Mucosa of descending colon (tissue), 3 donors: Measurements from ENCODE around the gene ZMIZ1. TPM values are rescaled to one million over a fixed set of nuclear protein-coding genes. Genes with fewer than 3 reads are reported as not detected.
A peak's percentile ranks its signal among the peaks of the same experiment; 100 is the strongest.

Experiments
- ATAC-seq: fragments of 200-7000 bp; cut with Tn5 transposase; one replicate; pipeline ENCODE4 v1.9.1; 2020; ENCODE audit warnings: mild to moderate bottlenecking, moderate library complexity
- DNase-seq, 3 donors: peaks; one replicate each; pipeline ENCODE4 v3.0.0-alpha.2; 2020
- H3K36me3 ChIP-seq: fragments of 200-600 bp; one replicate; pipeline ENCODE4 v1.8.0; 2021; ENCODE audit warnings: low read depth, mild to moderate bottlenecking
- H3K4me1 ChIP-seq: fragments of 200-600 bp; one replicate; pipeline ENCODE4 v1.8.0; 2021; ENCODE audit warnings: low read depth, mild to moderate bottlenecking
- H3K4me3 ChIP-seq: fragments of 200-600 bp; one replicate; pipeline ENCODE4 v1.8.0; 2021; ENCODE audit warnings: mild to moderate bottlenecking
- H3K9me3 ChIP-seq: fragments of 200-600 bp; one replicate; pipeline ENCODE4 v1.8.0; 2021; ENCODE audit warnings: mild to moderate bottlenecking
- intact Hi-C, 2 donors: fragments of 100-400 bp; cut with DNase I in 1 of 2; cut with micrococcal nuclease in 1 of 2; formaldehyde crosslinking; loops; one replicate each; pipeline versions ENCODE4 v1.11.0 to v1.11.1; 2022; cut with DNase I, micrococcal nuclease
- total RNA-seq, 3 donors: library from RNA; stranded (reverse); fragmentation: NEBNext Ultra II Directional in 2 of 3; extraction: Animal tissue kit (Norgen Biotek cat#: 25700) in 2 of 3; gene quantifications; one replicate each; pipeline versions ENCODE4 v1.2.1 to v1.2.4, GENCODE V29; 2021 to 2023
- TF ChIP-seq, protein P1 (sequence below): fragments of 200-600 bp; IDR thresholded peaks from one replicate; pipeline ENCODE4 v1.8.0; 2022; ENCODE audit warnings: antibody characterized with exemption, mild to moderate bottlenecking
- donor health status: DM: no; HTN: no; CAD: no; lungs with moderate emphysema.
- donor health status: DM: no; HTN: no; CAD: no.
- donor health status: DM: no; HTN: yes; CAD: no.

The ZMIZ1 gene
- total RNA-seq, 3 donors from 2014 or later: 61.4 to 103 (median 89.1) TPM

DNA sequence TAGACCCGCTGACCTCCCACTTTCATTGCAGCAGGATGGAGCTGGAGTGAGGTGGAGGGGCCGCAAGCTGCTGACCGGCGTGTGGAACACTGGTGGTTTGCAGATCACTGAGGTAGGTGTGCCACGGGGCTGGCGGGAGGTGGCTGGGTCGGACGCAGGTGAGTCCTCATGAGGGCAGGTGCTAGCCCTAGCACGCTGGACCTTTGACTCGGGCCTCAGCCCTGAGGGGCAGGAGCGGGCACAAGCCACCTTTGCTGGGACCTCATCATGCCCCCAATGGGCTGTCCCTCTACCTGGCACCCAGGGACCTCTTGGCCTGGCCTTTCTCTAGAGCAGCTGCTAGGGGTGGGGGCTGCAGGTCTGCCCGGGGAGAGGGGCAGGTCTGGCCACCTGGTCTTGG, 93.3 kb downstream of the ZMIZ1 start:
- intact Hi-C loops: no loop called here
- no peak overlapping the region for H3K4me3 ChIP-seq
- H3K9me3 ChIP-seq: no peaks in the 10 kb centered on the region
- no peaks in the 10 kb centered on the region for H3K36me3 ChIP-seq
- TF ChIP-seq, protein P1, sequence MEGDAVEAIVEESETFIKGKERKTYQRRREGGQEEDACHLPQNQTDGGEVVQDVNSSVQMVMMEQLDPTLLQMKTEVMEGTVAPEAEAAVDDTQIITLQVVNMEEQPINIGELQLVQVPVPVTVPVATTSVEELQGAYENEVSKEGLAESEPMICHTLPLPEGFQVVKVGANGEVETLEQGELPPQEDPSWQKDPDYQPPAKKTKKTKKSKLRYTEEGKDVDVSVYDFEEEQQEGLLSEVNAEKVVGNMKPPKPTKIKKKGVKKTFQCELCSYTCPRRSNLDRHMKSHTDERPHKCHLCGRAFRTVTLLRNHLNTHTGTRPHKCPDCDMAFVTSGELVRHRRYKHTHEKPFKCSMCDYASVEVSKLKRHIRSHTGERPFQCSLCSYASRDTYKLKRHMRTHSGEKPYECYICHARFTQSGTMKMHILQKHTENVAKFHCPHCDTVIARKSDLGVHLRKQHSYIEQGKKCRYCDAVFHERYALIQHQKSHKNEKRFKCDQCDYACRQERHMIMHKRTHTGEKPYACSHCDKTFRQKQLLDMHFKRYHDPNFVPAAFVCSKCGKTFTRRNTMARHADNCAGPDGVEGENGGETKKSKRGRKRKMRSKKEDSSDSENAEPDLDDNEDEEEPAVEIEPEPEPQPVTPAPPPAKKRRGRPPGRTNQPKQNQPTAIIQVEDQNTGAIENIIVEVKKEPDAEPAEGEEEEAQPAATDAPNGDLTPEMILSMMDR: no peak
- peaks cover 23% of the 10 kb centered on the region for H3K4me1 ChIP-seq
- DNase-seq (no peak), ATAC-seq (no peak)

DNA sequence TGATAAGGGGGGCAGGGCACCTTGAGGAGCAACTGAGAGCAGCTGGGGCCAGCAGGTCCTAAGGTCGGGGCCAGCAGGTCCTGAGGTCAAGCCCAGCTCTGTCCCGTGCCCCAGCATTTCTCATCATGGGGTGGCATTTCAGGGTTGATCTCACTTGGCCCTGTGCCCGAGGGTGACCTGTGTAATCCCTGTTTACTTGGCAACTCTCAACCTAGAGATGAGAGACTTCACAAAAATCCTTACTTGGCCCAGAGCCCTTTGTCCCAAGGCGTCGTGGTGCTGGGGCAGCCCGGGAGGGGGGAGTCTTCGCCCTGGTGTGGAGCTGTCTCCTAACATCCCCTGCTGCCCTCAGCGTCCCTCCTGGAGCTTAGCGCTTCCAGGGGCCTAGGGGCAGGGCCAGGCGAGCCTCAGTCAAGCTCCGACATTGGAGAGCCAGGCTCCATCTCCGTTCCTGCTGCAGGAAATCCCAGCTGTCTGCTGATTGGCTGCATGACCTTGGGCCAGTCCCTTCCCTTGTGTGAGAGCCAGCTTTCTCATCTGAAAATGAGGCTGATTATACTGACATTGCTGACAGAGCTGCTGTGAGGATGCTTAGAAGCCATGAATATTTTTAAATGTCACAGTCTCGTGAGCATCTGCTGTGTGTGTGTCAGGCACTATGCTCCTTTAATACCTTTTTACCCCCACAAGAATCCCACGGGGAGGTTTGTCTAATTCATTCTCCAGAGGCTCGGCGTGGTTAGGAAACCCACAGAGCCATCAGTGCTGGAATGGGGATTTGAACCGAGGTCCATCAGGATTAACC, 94.3 kb downstream of the ZMIZ1 start:
- Histone ChIP-seq H3K9me3 (no peaks in the 10 kb centered on the region), H3K4me3 (no peak overlapping the region), H3K4me1 (peaks cover 15% of the 10 kb centered on the region), H3K36me3 (no peaks in the 10 kb centered on the region)
- intact Hi-C loops: no loop called here
- TF ChIP-seq, protein P1: no peak
- ATAC-seq: no peak
- DNase-seq: no peak

DNA sequence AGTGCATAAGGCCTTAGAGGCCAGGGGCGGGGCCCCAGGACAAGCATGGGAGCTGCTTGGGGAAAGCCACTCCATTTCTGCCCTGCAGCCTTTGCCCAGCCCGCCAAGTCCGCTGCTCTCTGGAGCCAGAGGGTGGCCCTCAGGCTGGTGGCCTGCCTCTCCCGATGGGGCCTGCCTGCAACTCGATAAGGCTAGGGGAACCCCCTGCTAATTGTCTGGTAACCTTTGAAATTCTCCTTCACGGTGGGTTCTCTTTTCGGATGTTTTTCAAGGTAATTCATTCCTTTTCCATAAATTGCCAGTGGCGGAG, 94.9 kb downstream of the ZMIZ1 start:
- H3K36me3 ChIP-seq: no peaks in the 10 kb centered on the region
- DNase-seq (no peak), ATAC-seq (no peak)
- H3K4me3 ChIP-seq: no peak overlapping the region
- no peaks in the 10 kb centered on the region for H3K9me3 ChIP-seq
- H3K4me1 ChIP-seq: peaks cover 14% of the 10 kb centered on the region
- TF ChIP-seq, protein P1: no peak
- intact Hi-C loops: no loop called here

DNA sequence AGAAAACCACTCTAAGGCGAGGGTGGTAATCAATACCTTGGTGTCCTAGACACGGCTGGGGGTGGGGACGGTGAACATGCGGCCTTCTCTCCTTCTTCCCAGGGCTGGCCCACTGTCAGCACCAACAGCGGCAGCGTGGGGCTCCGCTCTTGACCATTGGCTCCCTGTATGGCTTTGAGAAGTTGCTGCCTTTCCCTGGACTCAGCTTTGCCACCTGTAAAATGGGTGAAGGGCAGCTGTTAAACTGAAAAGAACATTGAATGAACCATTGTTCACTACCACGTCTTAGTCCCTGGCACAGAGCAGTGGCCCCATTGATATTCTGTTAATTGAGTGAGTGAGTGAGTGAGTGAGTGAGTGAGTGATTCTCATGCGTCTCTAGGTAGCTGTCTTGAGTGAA, 95.3 kb downstream of the ZMIZ1 start:
- no peaks in the 10 kb centered on the region for H3K36me3 ChIP-seq
- no peaks in the 10 kb centered on the region for H3K9me3 ChIP-seq
- TF ChIP-seq, protein P1: no peak
- ATAC-seq (no peak), DNase-seq (no peak)
- intact Hi-C loops: no loop called here
- peaks cover 13% of the 10 kb centered on the region for H3K4me1 ChIP-seq
- no peak overlapping the region for H3K4me3 ChIP-seq

DNA sequence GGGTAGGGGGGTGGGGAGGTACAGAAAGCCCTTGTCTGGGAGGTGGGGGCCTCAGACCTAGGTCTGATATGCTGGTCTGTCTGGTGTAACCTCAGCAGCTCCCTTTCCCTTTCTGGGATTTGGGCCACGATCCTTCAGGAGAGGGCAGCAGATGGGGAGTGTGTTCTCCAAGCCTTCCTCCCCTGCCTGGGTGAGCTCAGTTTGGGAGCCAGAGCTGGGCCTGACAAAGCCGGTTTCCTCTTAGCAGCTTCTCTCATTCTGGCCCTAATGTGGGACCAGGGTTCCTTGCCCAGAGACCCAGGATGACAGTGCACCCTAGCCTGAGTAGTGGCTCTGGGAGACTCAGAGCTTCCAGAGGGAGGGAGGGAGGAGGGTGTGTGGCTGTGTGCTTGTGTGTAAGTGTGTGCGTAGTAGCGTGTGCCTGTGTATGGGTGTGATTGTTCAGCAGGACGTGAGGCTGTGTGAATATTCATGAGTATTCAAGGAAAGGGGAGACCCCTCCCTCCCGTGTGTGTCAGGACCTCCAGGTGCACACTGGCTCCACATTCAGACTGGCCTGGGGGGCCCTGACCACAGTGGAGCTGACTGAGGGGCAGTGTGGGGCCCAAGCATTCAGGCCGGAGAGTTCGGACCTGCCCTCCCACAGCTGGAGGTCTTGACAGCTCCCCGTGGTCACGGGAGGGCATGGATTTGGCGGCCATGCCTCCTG, 96.5 kb downstream of the ZMIZ1 start:
- ATAC-seq (peak; percentile 3), DNase-seq (no peak)
- TF ChIP-seq, protein P1: no peak
- peaks cover 3% of the 10 kb centered on the region for H3K4me1 ChIP-seq
- H3K4me3 ChIP-seq: no peak overlapping the region
- no peaks in the 10 kb centered on the region for H3K36me3 ChIP-seq
- intact Hi-C loops: no loop called here
- H3K9me3 ChIP-seq: no peaks in the 10 kb centered on the region
